GM19452 (cell line): ENCODE data around the gene RECQL5.
A peak's percentile ranks its signal among the peaks of the same experiment; 100 is the strongest.

Source experiments
- ATAC-seq: cut with Tn5 transposase; IDR thresholded peaks from one replicate; pipeline ENCODE4 v1.9.1; 2021; ENCODE audit not compliant: unreplicated experiment

RECQL5 gene

GRCh38 chr17:75634754-75635609 is 32.0 kb downstream of the RECQL5 start:
- no peak for ATAC-seq

GRCh38 chr17:75634376-75634740 is 32.6 kb downstream of the RECQL5 start:
- ATAC-seq = no peak

- no peak for ATAC-seq
These were observed 33.2 kb downstream of the RECQL5 start for GRCh38 chr17:75633486-75634375.

GRCh38 chr17:75632863-75633485 is 34.0 kb downstream of the RECQL5 start, which contains the start of gene SMIM5:
TSS of gene SMIM5 (plus strand) at chr17:75633434. CDS start at chr17:75640202, 6,768 bp downstream.
- peak; percentile 56 for ATAC-seq

GRCh38 chr17:75632428-75632827 is 34.5 kb downstream of the RECQL5 start:
- no peak for ATAC-seq

GRCh38 chr17:75631353-75631752 is 35.6 kb downstream of the RECQL5 start:
- no peak for ATAC-seq

GRCh38 chr17:75630071-75630917 is 36.7 kb downstream of the RECQL5 start:
- no peak for ATAC-seq

GRCh38 chr17:75629157-75629556 is 37.8 kb downstream of the RECQL5 start:
- no peak for ATAC-seq

GRCh38 chr17:75628425-75628824 is 38.5 kb downstream of the RECQL5 start:
- ATAC-seq = no peak

GRCh38 chr17:75627094-75627493 is 39.9 kb downstream of the RECQL5 start:
- ATAC-seq = no peak

GRCh38 chr17:75626496-75627038 is 40.4 kb downstream of the RECQL5 start:
- ATAC-seq = no peak

GRCh38 chr17:75625813-75626486 is 41.0 kb downstream of the RECQL5 start:
- ATAC-seq = no peak

GRCh38 chr17:75624714-75625345 is 42.1 kb downstream of the RECQL5 start:
- no peak for ATAC-seq

- ATAC-seq = no peak
These were observed 42.9 kb downstream of the RECQL5 start for GRCh38 chr17:75624021-75624420.

GRCh38 chr17:75623386-75623785 is 43.6 kb downstream of the RECQL5 start:
- no peak for ATAC-seq

- no peak for ATAC-seq
These were observed 44.1 kb downstream of the RECQL5 start for GRCh38 chr17:75622771-75623273.

GRCh38 chr17:75622076-75622475 is 44.9 kb downstream of the RECQL5 start:
- ATAC-seq = no peak

- ATAC-seq = no peak
These were observed 45.5 kb downstream of the RECQL5 start for GRCh38 chr17:75621489-75621888.
